Chondrocyte (in vitro differentiated cells): ENCODE measurements around the gene ASB18. TPM values are rescaled to one million over a fixed set of nuclear protein-coding genes. Genes with fewer than 3 reads are reported as not detected.

Source experiments
- DNase-seq: peaks from one replicate; pipeline ENCODE4 v3.0.0; 2021; ENCODE audit warnings: mixed read lengths, low spot score
- H3K27ac Mint-ChIP-seq: one replicate; pipeline ENCODE4 v1.8.0; 2021; ENCODE audit warnings: mild to moderate bottlenecking, moderate library complexity, mixed read lengths; ENCODE audit not compliant: unreplicated experiment
- H3K27me3 Mint-ChIP-seq: 2 replicates; pipeline ENCODE4 v1.8.0; 2021; ENCODE audit warnings: low read depth, mixed read lengths
- H3K36me3 Mint-ChIP-seq: 2 replicates; pipeline ENCODE4 v1.8.0; 2021; ENCODE audit warnings: low read depth, mixed read lengths
- H3K4me1 Mint-ChIP-seq: 2 replicates; pipeline ENCODE4 v1.8.0; 2021; ENCODE audit warnings: low read depth, mild to moderate bottlenecking, mixed read lengths
- H3K4me3 Mint-ChIP-seq: one replicate; pipeline ENCODE4 v1.8.0; 2021; ENCODE audit warnings: mild to moderate bottlenecking, moderate library complexity, mixed read lengths; ENCODE audit not compliant: unreplicated experiment
- H3K9me3 Mint-ChIP-seq: 2 replicates; pipeline ENCODE4 v1.8.0; 2021; ENCODE audit warnings: low read depth, mixed read lengths
- CTCF ChIP-seq: fragments of 200-600 bp; sonication (generic); IDR thresholded peaks from 2 replicates; pipeline ENCODE4 v1.5.0; 2021; ENCODE audit warnings: antibody characterized with exemption, mild to moderate bottlenecking, moderate library complexity
- total RNA-seq: library from RNA; stranded (reverse); gene quantifications from 3 replicates; pipeline ENCODE4 v1.2.1, GENCODE V29; 2021

Gene ASB18
- total RNA-seq, 1 donor from 2014 or later, result not detected

DNA sequence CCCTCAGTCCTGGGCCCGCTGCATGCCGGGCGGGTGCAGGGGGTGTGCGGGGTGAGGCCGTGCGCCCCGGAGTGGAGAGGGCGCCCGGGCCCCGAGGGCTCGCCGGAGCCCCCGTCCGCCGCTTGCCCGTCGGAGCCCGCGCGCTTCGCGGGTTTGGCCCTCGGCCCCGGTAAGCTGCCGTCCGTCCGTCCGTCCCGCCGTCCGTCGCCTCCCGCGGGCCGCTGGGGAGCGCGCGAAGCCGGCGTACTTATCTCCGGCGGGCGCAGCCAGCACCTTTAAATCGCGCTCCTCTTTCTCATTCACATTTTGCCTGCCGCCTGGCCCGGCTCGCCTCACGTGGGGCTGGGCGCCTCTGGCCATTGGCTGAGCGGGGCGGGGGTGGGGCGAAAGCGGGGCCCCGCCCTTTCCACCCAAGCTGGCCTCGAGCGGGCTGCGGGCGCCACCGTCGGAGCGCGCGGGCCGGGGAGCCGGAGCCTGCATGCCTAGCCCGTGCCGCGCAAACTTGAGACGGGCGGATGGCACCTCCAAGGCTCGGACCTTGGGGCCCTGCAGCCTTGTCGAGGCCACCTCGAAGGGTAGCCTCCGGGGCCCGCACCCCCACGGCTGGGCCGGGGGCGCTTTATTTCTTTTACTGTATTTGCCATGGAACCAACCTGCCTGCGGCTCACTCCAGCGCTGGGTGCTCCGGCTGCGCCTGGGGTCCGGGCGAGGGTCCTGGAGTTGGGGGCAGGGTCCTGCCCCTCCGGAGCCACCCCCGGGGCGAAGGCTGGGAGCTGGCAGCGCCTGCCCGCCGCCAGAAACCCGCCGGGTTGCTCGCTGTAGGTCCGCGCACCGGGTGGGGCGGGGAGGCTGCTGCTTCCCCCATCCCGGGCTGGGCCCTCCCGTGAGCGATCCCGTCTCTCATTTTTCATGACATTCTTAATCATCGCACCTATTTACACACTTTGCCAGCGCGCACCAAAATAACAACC lies 95.8 kb downstream of the ASB18 start, which contains the start of gene GBX2:
Gene GBX2 (minus strand): TSS at position 277 of the 971 bp plus-strand sequence. CDS start 415 bp downstream, outside the sequence.
- H3K4me3 Mint-ChIP-seq, result peak within 1 kb of the TSS; percentile 73
- H3K27ac Mint-ChIP-seq, result no peak within 1 kb of the TSS
- H3K4me1 Mint-ChIP-seq, result peaks cover 44% of the 10 kb centered on the region
- peak; percentile 81 for DNase-seq
- no peak for TF ChIP-seq CTCF
- H3K9me3 Mint-ChIP-seq, result no peaks in the 10 kb centered on the region
- peaks cover 7% of the 10 kb centered on the region for H3K27me3 Mint-ChIP-seq
- peaks cover 2% of the 10 kb centered on the region for H3K36me3 Mint-ChIP-seq

DNA sequence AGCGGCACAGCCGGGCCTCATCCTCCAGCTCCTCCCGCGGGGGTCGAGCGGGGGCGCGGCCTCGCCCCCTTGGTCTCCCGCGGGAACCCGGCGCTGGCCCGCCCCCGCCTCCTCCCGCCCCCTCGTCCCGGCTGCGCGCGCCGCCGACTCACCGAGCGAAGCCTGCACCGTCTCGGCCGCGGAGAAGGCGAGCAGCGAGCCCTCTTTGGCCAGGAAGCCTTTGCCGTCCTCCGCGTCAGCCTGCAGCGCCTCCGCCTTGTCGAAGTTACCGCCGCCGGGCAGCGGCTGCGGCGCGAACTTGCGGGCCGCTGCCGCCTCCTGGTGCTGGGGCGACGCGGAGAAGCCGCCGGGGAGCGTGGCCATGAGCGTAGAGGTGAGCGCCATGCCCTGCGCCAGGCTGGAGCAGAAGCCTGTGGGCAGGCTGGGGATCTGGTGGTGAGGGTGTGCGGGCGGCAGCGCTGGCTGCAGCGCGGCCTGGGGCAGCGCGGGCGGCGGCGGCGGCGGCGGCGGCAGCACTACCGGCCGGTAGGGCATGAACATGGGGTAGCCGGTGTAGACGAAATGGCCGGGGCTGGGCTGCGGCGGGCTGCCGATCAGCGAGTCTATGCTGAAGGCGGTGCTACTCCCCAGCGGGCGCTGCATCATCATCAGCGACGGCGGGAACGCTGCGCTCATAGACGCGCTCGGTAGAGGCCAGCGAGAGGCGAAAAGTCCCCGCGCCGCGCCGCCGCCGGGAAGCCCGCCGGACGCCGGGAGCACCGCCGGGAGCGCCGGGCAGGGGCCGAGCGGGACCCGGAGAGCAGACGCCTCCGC lies 96.7 kb downstream of the ASB18 start:
- peak; percentile 92 for DNase-seq
- Mint-ChIP-seq H3K4me3 (peak overlapping the region; percentile 68), H3K36me3 (peaks cover 2% of the 10 kb centered on the region), H3K4me1 (peaks cover 48% of the 10 kb centered on the region), H3K27ac (no peak overlapping the region), H3K27me3 (peaks cover 7% of the 10 kb centered on the region), H3K9me3 (no peaks in the 10 kb centered on the region)
- TF ChIP-seq CTCF, result peak; percentile 67

DNA sequence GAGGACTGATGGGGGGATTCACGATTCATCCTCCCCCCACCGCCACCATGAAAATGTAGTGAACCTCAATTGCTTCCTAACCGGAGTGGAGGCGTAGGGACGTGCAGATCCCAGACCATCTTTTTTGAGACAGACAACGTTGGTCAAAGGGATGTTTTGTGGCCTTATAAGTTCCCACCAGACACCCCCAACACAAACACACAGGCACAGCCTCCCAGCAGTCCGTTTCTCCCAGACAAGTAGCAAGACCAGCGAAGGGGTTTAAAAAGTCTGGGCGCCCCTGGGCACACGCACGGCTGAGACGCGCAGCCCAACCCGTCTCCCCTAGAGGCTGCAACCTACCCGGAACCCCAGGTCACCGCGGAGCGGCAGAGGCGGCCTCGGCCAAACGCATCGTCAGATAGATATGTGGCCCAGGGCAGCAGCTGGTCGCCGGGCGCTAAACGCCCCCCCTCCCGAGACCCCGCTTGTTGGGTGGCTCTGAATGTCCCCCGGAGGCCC lies 97.4 kb downstream of the ASB18 start:
- peaks cover 7% of the 10 kb centered on the region for H3K27me3 Mint-ChIP-seq
- peak; percentile 86 for DNase-seq
- H3K9me3 Mint-ChIP-seq, result no peaks in the 10 kb centered on the region
- H3K27ac Mint-ChIP-seq, result peak overlapping the region; percentile 85
- TF ChIP-seq CTCF, result no peak
- H3K4me3 Mint-ChIP-seq, result peak overlapping the region; percentile 80
- H3K4me1 Mint-ChIP-seq, result peaks cover 42% of the 10 kb centered on the region
- H3K36me3 Mint-ChIP-seq, result peaks cover 2% of the 10 kb centered on the region

DNA sequence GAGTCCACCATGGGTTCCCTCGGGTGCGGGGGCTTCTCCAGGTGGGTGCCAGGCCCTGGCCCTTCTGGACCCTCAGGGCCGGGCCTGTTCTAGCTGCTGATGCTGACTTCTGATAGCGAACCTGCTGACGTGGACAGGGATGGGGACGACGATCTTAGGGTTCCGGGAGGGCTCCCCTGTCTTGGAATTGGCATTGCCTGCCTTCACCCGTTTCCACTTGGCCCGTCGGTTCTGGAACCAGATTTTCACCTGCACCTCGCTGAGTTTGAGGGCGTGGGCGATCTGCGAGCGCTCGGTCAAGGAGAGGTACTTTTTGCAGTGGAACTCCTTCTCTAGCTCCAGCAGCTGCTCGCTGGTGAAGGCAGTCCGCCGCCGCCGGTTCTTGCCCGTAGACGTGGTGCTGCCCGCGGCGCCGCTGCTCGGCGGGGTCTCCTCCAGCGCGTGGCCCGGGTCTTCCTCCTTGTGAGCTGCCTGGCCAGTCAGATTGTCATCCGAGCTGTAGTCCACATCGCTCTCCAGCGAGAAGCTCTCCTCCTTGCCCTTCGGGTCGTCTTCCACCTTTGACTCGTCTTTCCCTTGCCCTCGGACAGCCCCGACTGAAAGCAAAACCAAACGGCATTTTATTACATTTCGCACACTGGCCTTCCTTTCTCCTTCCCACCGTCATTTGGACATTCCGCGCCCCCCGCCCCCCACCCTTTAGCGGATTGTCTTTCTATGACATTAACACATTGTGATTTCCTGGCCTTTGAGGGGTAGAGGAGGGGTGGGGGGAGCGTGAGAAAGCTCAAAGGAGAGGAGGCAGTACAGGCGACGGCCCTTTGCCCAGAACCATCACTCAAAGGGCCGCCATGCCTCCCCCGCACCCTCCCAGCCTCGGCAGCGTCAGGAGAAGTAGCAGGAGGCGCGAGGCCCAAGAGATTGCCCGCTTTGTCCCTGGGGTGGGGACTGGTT lies 98.1 kb downstream of the ASB18 start:
- DNase-seq, result peak; percentile 95
- TF ChIP-seq CTCF, result no peak
- peak overlapping the region; percentile 85 for H3K27ac Mint-ChIP-seq
- peak overlapping the region; percentile 80 for H3K4me3 Mint-ChIP-seq
- H3K27me3 Mint-ChIP-seq, result peaks cover 7% of the 10 kb centered on the region
- H3K4me1 Mint-ChIP-seq, result peaks cover 39% of the 10 kb centered on the region
- no peaks in the 10 kb centered on the region for H3K9me3 Mint-ChIP-seq
- peaks cover 2% of the 10 kb centered on the region for H3K36me3 Mint-ChIP-seq
